CD4-positive, alpha-beta T cell treated with Interleukin-2 at 100 ng/mL for 4 hours (primary cell): ENCODE measurements around the gene MGMT.

Experiments used
- DNase-seq: peaks from one replicate; pipeline ENCODE4 v3.0.0-alpha.2; 2020; ENCODE audit warnings: low spot score

The MGMT gene

GRCh38 chr10:129807211-129807610 lies 340.2 kb downstream of the MGMT start:
- DNase-seq, result no peak

GRCh38 chr10:129808092-129808983 lies 341.3 kb downstream of the MGMT start:
- no peak for DNase-seq

- DNase-seq, result no peak
Observed at GRCh38 chr10:129809431-129809830, 342.4 kb downstream of the MGMT start.

GRCh38 chr10:129809841-129810240 lies 342.8 kb downstream of the MGMT start:
- DNase-seq, result no peak

- no peak for DNase-seq
Observed at GRCh38 chr10:129811208-129811607, 344.2 kb downstream of the MGMT start.

- no peak for DNase-seq
Observed at GRCh38 chr10:129812398-129812797, 345.4 kb downstream of the MGMT start.

- no peak for DNase-seq
Observed at GRCh38 chr10:129814681-129815646, 347.9 kb downstream of the MGMT start.

- no peak for DNase-seq
Observed at GRCh38 chr10:129815898-129816655, 349.0 kb downstream of the MGMT start.

- no peak for DNase-seq
Observed at GRCh38 chr10:129816656-129817045, 349.6 kb downstream of the MGMT start.
